GM12891 (cell line): ENCODE results near the gene CGB2.

Experiments used
- POLR2A ChIP-seq: IDR thresholded peaks from 2 replicates; pipeline ENCODE4 v1.6.1; 2011; ENCODE audit warnings: low read depth, low read length, control low read depth
- POLR2AphosphoS5 ChIP-seq: IDR thresholded peaks from 2 replicates; pipeline ENCODE4 v1.6.1; 2011; ENCODE audit warnings: low read depth, low read length, control low read depth
- SPI1 ChIP-seq: IDR thresholded peaks from 2 replicates; pipeline ENCODE4 v1.6.1; 2011; ENCODE audit warnings: low read depth, low read length, control low read depth
- TAF1 ChIP-seq: IDR thresholded peaks from 2 replicates; pipeline ENCODE4 v1.6.1; 2011; ENCODE audit warnings: low read depth, low read length, control low read depth

- no peak for TF ChIP-seq POLR2AphosphoS5
- TF ChIP-seq POLR2A: no peak
- TF ChIP-seq TAF1: no peak
- TF ChIP-seq SPI1: no peak
Measured at GRCh38 chr19:49071860-49072547, 40.3 kb downstream of the CGB2 start.
